Caco-2 (cell line): ENCODE data around the gene LRRIQ3. TPM values are rescaled to one million over a fixed set of nuclear protein-coding genes. Genes with fewer than 3 reads are reported as not detected.

ENCODE experiments used
- BruUV-seq: library from RNA; stranded (reverse); fragments of 400-500 nt; replicated peaks from 2 replicates; lab custom pipeline; 2021; lab: Mats Ljungman, UMichigan
- CTCF ChIA-PET: fragments of 300-600 bp; sonication (Branson Sonifier 250); formaldehyde crosslinking; loops from one replicate; lab custom pipeline; 2022; ENCODE audit warnings: antibody characterized with exemption; lab: Charles Lee
- POLR2A ChIA-PET: fragments of 300-600 bp; sonication (Branson Sonifier 250); formaldehyde crosslinking; loops from one replicate; lab custom pipeline; 2022; ENCODE audit warnings: antibody characterized with exemption; lab: Charles Lee
- DNase-seq, 2 experiments: peaks; one replicate each; pipeline versions ENCODE4 v3.0.0 to v3.0.0-alpha.2; 2020 to 2022
- H3K27me3 ChIP-seq: replicated peaks from 2 replicates; pipeline ENCODE4 v1.6.0; 2011; ENCODE audit warnings: low read length; ENCODE audit not compliant: control insufficient read depth, insufficient read depth
- H3K36me3 ChIP-seq: 2 replicates; pipeline ENCODE4 v1.5.1; 2011; ENCODE audit warnings: low read length; ENCODE audit not compliant: control insufficient read depth, insufficient read depth
- H3K4me1 ChIP-seq: fragments of 250-450 bp; sonication (Bioruptor Pico); 2 replicates; pipeline ENCODE4 v1.5.1; 2020; ENCODE audit warnings: mild to moderate bottlenecking
- H3K4me3 ChIP-seq: 2 replicates; pipeline ENCODE4 v1.5.1; 2011; ENCODE audit warnings: low read depth, mild to moderate bottlenecking, control low read depth, low read length
- H3K9me3 ChIP-seq: fragments of 250-450 bp; sonication (Bioruptor Pico); 2 replicates; pipeline ENCODE4 v1.5.1; 2020; ENCODE audit warnings: mild to moderate bottlenecking, moderate library complexity
- H3K27ac Mint-ChIP-seq: one replicate; pipeline ENCODE4 v1.8.0; 2022; ENCODE audit warnings: mixed read lengths; ENCODE audit not compliant: unreplicated experiment
- H3K27me3 Mint-ChIP-seq: one replicate; pipeline ENCODE4 v1.8.0; 2022; ENCODE audit warnings: mixed read lengths; ENCODE audit not compliant: insufficient read depth, unreplicated experiment
- H3K36me3 Mint-ChIP-seq: one replicate; pipeline ENCODE4 v1.8.0; 2022; ENCODE audit warnings: mild to moderate bottlenecking, mixed read lengths; ENCODE audit not compliant: insufficient read depth, unreplicated experiment
- H3K4me1 Mint-ChIP-seq: one replicate; pipeline ENCODE4 v1.8.0; 2022; ENCODE audit warnings: low read depth, mixed read lengths; ENCODE audit not compliant: unreplicated experiment
- H3K4me3 Mint-ChIP-seq: one replicate; pipeline ENCODE4 v1.8.0; 2022; ENCODE audit warnings: mild to moderate bottlenecking, moderate library complexity, mixed read lengths; ENCODE audit not compliant: unreplicated experiment
- H3K9me3 Mint-ChIP-seq: one replicate; pipeline ENCODE4 v1.8.0; 2022; ENCODE audit warnings: mixed read lengths; ENCODE audit not compliant: unreplicated experiment
- intact Hi-C: fragments of 100-400 bp; cut with micrococcal nuclease; formaldehyde crosslinking; loops from one replicate; pipeline ENCODE4 v1.10.0; 2022; ENCODE audit not compliant: unreplicated experiment
- total RNA-seq: library from RNA; stranded (reverse); gene quantifications from 2 replicates; pipeline ENCODE4 v1.2.3, GENCODE V29; 2022
- TF ChIP-seq, protein P1 (sequence below), 2 experiments: fragments of 200-600 bp in 1 of 2; IDR thresholded peaks; 1 replicate in 1 of 2; 2 replicates in 1 of 2; pipeline versions ENCODE4 v1.5.1 to v1.8.0; 2011 to 2022; ENCODE audit warnings: antibody characterized with exemption in 1 of 2, control low read depth in 1 of 2, inconsistent platforms in 1 of 2, low read depth in 1 of 2, low read length in 1 of 2, mild to moderate bottlenecking in 1 of 2, moderate library complexity in 1 of 2; ENCODE audit not compliant: insufficient read depth in 1 of 2, severe bottlenecking in 1 of 2, unreplicated experiment in 1 of 2

Gene LRRIQ3
- total RNA-seq, 1 experiment from 2014 or later = 0.23 TPM

DNA sequence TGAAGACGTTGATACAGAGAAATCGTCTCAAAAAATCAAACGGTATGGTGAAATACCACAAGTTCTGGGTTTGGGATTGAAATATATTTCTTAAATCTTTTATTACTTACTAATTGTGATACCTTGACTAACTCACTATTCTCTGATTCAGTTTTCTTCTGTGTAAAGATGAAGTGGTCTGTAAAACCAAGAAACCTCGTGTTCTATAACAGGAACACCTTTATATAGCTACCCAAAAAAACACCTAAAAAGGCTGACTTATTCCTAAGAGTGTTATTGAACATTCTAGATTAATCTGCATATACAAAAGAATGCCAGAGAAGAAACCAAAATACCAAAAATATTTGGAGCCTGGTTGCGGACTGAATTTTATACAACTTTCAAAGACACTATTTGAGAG, 721 bp downstream of the LRRIQ3 start:
- intact Hi-C loops = loop anchor here (5.0 kb wide), 1 partner anchor 535 kb away; the partner anchor contains the start of genes CRYZ and TYW3
- Mint-ChIP-seq H3K9me3 (no peaks in the 10 kb centered on the region), H3K36me3 (peaks cover 11% of the 10 kb centered on the region), H3K27ac (peak overlapping the region; percentile 94), H3K27me3 (no peaks in the 10 kb centered on the region), H3K4me1 (no peaks in the 10 kb centered on the region), H3K4me3 (peak overlapping the region; percentile 82)
- no peaks in the 10 kb centered on the region for H3K27me3 ChIP-seq
- H3K36me3 ChIP-seq = no peaks in the 10 kb centered on the region
- H3K4me3 ChIP-seq = peak overlapping the region; percentile 48; the same call in 1 of the 2 replicates
- BruUV-seq = no TSS peak
- TF ChIP-seq, protein P1, sequence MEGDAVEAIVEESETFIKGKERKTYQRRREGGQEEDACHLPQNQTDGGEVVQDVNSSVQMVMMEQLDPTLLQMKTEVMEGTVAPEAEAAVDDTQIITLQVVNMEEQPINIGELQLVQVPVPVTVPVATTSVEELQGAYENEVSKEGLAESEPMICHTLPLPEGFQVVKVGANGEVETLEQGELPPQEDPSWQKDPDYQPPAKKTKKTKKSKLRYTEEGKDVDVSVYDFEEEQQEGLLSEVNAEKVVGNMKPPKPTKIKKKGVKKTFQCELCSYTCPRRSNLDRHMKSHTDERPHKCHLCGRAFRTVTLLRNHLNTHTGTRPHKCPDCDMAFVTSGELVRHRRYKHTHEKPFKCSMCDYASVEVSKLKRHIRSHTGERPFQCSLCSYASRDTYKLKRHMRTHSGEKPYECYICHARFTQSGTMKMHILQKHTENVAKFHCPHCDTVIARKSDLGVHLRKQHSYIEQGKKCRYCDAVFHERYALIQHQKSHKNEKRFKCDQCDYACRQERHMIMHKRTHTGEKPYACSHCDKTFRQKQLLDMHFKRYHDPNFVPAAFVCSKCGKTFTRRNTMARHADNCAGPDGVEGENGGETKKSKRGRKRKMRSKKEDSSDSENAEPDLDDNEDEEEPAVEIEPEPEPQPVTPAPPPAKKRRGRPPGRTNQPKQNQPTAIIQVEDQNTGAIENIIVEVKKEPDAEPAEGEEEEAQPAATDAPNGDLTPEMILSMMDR (IDR thresholded peaks at IDR 0.05; ENCODE audit: insufficient read depth in 1 of 2, low read depth in 1 of 2, low read length in 1 of 2, severe bottlenecking in 1 of 2, unreplicated experiment in 1 of 2) = no peak
- no peak for DNase-seq
- ChIA-PET CTCF (no interaction called here), POLR2A (no interaction called here)
- H3K4me1 ChIP-seq = no peaks in the 10 kb centered on the region
- H3K9me3 ChIP-seq = no peaks in the 10 kb centered on the region

DNA sequence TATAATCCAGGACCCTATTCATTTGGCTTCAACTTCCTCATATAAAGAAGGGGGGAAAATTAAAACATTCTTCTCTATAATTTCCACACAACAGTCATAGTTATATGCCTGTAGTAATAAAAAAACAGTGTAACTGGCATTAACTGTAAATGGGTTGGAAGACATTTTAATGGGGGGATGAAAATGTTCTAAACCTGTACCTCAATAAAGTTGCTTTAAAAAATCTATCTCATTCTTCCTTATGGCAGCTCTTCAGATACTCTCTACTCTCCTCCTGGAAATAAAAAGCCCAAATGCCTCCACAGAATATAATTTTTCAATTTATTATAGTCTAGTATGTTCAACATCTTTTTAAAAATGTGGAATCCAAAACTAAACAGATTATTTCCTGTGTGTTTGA, 2.6 kb downstream of the LRRIQ3 start:
- intact Hi-C loops = loop anchor here (5.0 kb wide), 1 partner anchor 537 kb away; the partner anchor contains the start of genes CRYZ and TYW3
- H3K27me3 Mint-ChIP-seq = no peaks in the 10 kb centered on the region
- H3K36me3 ChIP-seq = no peaks in the 10 kb centered on the region
- no peaks in the 10 kb centered on the region for H3K9me3 Mint-ChIP-seq
- ChIA-PET POLR2A (no interaction called here), CTCF (no interaction called here)
- no peaks in the 10 kb centered on the region for H3K27me3 ChIP-seq
- H3K4me1 ChIP-seq = no peaks in the 10 kb centered on the region
- no peak overlapping the region for H3K27ac Mint-ChIP-seq
- no peaks in the 10 kb centered on the region for H3K4me1 Mint-ChIP-seq
- no peak for DNase-seq
- H3K9me3 ChIP-seq = no peaks in the 10 kb centered on the region
- no peak overlapping the region for H3K4me3 ChIP-seq
- TF ChIP-seq, protein P1 (IDR thresholded peaks at IDR 0.05; ENCODE audit: insufficient read depth in 1 of 2, low read depth in 1 of 2, low read length in 1 of 2, severe bottlenecking in 1 of 2, unreplicated experiment in 1 of 2) = no peak
- no peak overlapping the region for H3K4me3 Mint-ChIP-seq
- peaks cover 11% of the 10 kb centered on the region for H3K36me3 Mint-ChIP-seq
- BruUV-seq = no TSS peak

DNA sequence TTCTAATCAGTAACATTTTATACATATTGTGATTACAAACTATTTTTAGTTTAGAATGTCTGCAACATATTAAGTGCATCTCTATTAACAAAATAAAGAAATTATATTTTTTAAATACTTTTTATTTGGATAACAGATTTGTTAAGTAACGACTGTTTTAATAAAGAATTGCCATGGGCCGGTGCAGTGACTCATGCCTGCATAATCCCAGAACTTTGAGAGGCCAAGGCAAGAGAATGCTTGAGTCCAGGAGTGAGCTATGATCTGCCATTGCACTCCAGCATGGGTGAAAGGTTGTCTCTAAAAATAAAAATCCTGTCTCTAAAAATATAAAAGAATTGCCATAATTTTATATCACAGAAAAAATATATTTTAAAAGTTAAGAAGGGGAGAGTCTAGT, 4.1 kb downstream of the LRRIQ3 start:
- no peak overlapping the region for H3K4me3 Mint-ChIP-seq
- no peaks in the 10 kb centered on the region for H3K9me3 Mint-ChIP-seq
- no peak overlapping the region for H3K27ac Mint-ChIP-seq

More for the DNA sequence above, 4.1 kb downstream of the LRRIQ3 start:
- Histone ChIP-seq H3K4me1 (no peaks in the 10 kb centered on the region), H3K27me3 (no peaks in the 10 kb centered on the region), H3K36me3 (no peaks in the 10 kb centered on the region), H3K9me3 (no peaks in the 10 kb centered on the region), H3K4me3 (no peak overlapping the region)
- H3K36me3 Mint-ChIP-seq = peaks cover 11% of the 10 kb centered on the region
- BruUV-seq = no TSS peak
- ChIA-PET CTCF (no interaction called here), POLR2A (no interaction called here)
- intact Hi-C loops = no loop called here
- no peaks in the 10 kb centered on the region for H3K4me1 Mint-ChIP-seq
- TF ChIP-seq, protein P1 (IDR thresholded peaks at IDR 0.05; ENCODE audit: insufficient read depth in 1 of 2, low read depth in 1 of 2, low read length in 1 of 2, severe bottlenecking in 1 of 2, unreplicated experiment in 1 of 2) = no peak
- no peaks in the 10 kb centered on the region for H3K27me3 Mint-ChIP-seq
- DNase-seq = no peak
